ENCODE measurements around the gene LRRC3. TPM values are rescaled to one million over a fixed set of nuclear protein-coding genes. Genes with fewer than 3 reads are reported as not detected.

LRRC3 gene
- total RNA-seq, 4 donors from 2014 or later, result 1.4 to 4.4 (median 3.6) TPM

- ATAC-seq (ENCODE audit: low FRiP score), result no peak
- no peak for TF ChIP-seq CTCF (IDR thresholded peaks at IDR 0.05)
- DNase-seq (ENCODE audit: low spot score), result no peak
Measured at GRCh38 chr21:44448651-44449131, 6.6 kb upstream of the LRRC3 start.

DNA sequence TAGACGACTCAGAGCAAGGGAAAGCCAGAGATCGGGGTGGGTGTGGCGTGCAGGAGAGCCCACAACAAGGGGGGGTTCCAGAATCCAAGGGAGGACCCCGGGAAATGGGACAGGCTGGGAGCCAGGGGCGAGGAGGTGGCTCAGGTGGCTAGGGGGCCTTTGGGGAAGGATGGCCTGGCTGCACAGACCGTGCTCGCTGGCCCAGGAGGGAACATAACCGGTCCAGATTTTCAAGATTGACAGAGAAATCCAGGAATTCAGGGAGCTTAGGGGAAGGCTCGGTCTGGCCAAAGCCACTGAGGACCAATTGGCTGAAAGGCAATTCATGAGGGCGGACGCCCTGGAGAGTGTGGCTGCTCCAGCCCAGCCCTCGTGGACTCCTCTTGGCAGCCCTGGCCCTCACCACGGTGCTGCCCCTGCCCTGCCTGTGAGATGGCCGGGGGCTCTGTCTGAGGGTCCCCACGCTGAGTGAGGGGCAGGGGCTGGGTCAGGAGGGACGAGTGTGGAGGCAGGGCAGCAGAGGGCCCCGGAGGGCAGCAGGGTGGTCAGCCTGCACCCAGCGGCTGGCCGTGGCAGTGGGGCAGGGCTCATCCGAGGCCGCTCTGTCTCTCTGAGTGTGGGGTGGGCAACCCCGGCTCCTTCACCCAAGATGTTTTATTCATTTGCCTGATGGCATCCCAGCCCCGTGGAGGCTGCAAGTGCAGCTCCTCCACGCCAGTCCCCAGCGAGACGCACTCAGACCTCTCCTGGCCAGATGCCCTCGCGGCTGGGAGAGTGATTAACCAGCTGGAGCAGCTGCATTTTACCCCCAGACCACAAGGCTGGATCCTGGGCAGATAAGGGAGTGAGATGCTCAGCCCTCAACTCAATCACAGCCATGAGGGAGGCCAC is 5.6 kb upstream of the LRRC3 start:
- DNase-seq (ENCODE audit: low spot score) (no peak), ATAC-seq (ENCODE audit: low FRiP score) (no peak)
- no peak for TF ChIP-seq CTCF (IDR thresholded peaks at IDR 0.05)

GRCh38 chr21:44450402-44450801 is 4.9 kb upstream of the LRRC3 start:
- no peak for DNase-seq (ENCODE audit: low spot score)
- ATAC-seq (ENCODE audit: low FRiP score), result no peak
- TF ChIP-seq CTCF (IDR thresholded peaks at IDR 0.05), result no peak

- ATAC-seq (ENCODE audit: low FRiP score), result no peak
- DNase-seq (ENCODE audit: low spot score), result no peak
- TF ChIP-seq CTCF (IDR thresholded peaks at IDR 0.05), result no peak
Measured at GRCh38 chr21:44450999-44451398, 4.3 kb upstream of the LRRC3 start.

DNA sequence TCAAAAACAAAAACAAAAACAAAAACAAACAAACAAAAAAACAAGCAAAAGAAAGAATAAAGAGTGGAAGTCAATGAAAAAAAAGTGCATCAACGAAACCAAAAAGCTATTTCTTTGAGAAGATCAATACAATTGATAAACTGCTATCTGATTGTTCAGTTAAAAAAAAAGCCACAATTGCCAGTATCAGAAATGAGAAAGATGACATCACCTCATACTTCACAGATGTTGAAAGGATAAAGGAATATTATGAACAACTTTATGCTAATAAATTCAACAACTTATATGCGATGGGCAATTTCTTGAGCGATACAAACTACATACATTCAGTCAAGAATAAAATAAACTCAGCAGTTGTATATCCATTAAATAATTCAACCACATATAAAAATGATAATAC is 2.2 kb upstream of the LRRC3 start:
- TF ChIP-seq CTCF (IDR thresholded peaks at IDR 0.05), result no peak
- no peak for ATAC-seq (ENCODE audit: low FRiP score)

GRCh38 chr21:44454058-44454457 is 1.3 kb upstream of the LRRC3 start:
- DNase-seq (ENCODE audit: low spot score) (no peak), ATAC-seq (ENCODE audit: low FRiP score) (no peak)
- TF ChIP-seq CTCF (IDR thresholded peaks at IDR 0.05), result no peak

More for the DNA sequence above, 2.2 kb upstream of the LRRC3 start:
- no peak for DNase-seq (ENCODE audit: low spot score)

All from omental fat pad (tissue), 4 donors.